ENCODE measurements around the gene STAT5B.

DNA sequence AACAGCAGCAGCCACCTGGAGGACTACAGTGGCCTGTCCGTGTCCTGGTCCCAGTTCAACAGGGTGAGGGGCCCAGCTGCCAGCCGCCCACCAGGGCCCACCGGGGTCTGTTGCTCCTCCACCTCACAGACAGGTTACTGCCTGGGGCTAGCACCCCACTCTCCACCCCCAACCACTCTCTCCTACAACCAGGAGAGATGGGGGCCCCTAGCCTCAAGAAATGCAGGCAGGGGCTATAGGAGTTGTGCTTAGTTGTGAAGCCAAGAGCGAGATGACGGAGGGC is 30.1 kb upstream of the STAT5B start:
- TF ChIP-seq, protein P1, sequence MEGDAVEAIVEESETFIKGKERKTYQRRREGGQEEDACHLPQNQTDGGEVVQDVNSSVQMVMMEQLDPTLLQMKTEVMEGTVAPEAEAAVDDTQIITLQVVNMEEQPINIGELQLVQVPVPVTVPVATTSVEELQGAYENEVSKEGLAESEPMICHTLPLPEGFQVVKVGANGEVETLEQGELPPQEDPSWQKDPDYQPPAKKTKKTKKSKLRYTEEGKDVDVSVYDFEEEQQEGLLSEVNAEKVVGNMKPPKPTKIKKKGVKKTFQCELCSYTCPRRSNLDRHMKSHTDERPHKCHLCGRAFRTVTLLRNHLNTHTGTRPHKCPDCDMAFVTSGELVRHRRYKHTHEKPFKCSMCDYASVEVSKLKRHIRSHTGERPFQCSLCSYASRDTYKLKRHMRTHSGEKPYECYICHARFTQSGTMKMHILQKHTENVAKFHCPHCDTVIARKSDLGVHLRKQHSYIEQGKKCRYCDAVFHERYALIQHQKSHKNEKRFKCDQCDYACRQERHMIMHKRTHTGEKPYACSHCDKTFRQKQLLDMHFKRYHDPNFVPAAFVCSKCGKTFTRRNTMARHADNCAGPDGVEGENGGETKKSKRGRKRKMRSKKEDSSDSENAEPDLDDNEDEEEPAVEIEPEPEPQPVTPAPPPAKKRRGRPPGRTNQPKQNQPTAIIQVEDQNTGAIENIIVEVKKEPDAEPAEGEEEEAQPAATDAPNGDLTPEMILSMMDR (conservative IDR thresholded peaks at IDR 0.05 in 1 of 2, IDR thresholded peaks at IDR 0.05 in 1 of 2; ENCODE audit: low read depth in 1 of 2, low read length in 2 of 2): no peak
- no peak for TF ChIP-seq EZH2 (IDR thresholded peaks at IDR 0.05; ENCODE audit: low read length, missing control alignments)

Measured in fibroblast of lung (primary cell).